ENCODE results near the gene CDC45. TPM values are rescaled to one million over a fixed set of nuclear protein-coding genes. Genes with fewer than 3 reads are reported as not detected.

Gene CDC45
- total RNA-seq, 1 donor from 2014 or later: 3.7 TPM

DNA sequence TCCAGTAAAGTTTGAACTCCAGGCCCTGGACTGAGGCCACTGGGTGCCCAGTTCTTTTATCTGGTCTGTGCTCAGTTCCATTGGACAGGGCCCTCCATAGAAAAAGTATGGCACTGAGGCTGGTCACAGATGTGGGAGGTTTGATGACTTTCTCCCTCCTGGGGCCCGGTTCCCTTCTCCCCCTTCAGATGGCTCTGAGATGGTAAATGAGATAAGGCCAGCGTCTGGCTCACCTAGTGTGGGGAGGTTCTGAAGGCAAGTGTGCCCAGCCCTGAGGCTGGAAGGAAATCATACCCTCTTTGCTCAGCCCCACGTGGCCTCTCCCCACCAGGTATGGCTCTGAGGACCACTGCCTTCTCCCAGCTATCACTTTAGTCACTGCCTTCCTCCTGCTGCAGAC, 45.9 kb downstream of the CDC45 start:
- Mint-ChIP-seq H3K9me3 (ENCODE audit: unreplicated experiment) (no peaks in the 10 kb centered on the region), H3K27me3 (ENCODE audit: unreplicated experiment) (peaks cover 11% of the 10 kb centered on the region), H3K4me3 (ENCODE audit: unreplicated experiment) (no peak overlapping the region), H3K4me1 (ENCODE audit: unreplicated experiment) (peaks cover 12% of the 10 kb centered on the region), H3K36me3 (ENCODE audit: unreplicated experiment) (no peaks in the 10 kb centered on the region), H3K27ac (ENCODE audit: unreplicated experiment) (no peak overlapping the region)
- no peak for TF ChIP-seq CTCF (IDR thresholded peaks at IDR 0.05)
- no peak for DNase-seq (ENCODE audit: extremely low spot score, unreplicated experiment)

DNA sequence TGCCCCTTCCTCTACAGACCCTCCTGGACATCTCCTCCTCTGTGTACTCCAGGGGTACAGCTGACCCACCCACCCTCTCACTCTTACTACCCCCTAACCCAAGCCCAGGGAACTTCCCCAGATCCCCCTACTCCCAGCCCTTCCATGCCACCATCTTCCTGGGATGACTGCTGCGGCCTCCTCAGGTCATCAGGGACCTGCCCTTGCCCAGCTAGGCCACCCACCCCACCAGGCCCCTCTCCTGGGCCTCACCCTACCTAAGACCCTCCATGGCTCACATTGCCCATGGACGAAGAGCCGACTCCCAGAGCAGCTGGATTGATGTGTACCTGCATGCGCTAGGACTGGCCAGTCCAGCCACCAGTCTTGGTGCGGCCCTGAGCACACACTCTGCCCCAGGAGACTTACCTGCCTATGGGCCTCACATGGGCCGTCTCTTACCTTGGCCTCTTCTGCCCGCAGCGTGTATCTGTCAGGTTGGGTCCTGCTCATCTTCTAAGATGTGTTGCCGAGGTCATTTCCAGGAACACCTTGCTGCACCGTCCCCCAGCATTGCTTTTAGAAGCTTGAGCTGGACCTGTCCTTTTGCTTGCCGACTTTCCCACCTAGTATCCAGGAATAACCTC, 46.5 kb downstream of the CDC45 start:
- Mint-ChIP-seq H3K9me3 (ENCODE audit: unreplicated experiment) (no peaks in the 10 kb centered on the region), H3K36me3 (ENCODE audit: unreplicated experiment) (no peaks in the 10 kb centered on the region), H3K4me3 (ENCODE audit: unreplicated experiment) (no peak overlapping the region), H3K27me3 (ENCODE audit: unreplicated experiment) (peaks cover 11% of the 10 kb centered on the region), H3K27ac (ENCODE audit: unreplicated experiment) (no peak overlapping the region), H3K4me1 (ENCODE audit: unreplicated experiment) (peaks cover 12% of the 10 kb centered on the region)
- no peak for TF ChIP-seq CTCF (IDR thresholded peaks at IDR 0.05)
- DNase-seq (ENCODE audit: extremely low spot score, unreplicated experiment): no peak

DNA sequence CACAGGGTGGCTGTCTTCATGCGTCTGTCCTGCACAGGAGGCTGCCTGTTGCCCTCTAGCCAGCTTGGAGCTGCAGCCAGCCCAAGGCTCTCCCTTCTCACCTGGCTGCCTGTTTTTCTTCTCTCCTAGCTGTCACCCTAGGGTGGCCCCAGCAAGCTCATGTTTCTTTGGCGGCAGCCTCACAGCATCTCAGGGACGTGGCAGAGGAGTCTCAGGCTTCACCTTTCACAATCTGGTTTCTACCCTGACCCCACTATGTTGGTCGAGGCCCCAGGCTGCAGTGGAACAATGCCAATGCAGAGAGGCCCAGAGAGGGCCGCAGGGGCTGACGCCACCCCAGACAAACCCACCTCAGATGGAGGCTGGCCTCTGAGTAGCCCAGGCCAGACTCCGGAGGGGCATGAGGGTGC, 47.0 kb downstream of the CDC45 start:
- Mint-ChIP-seq H3K27ac (ENCODE audit: unreplicated experiment) (no peak overlapping the region), H3K4me3 (ENCODE audit: unreplicated experiment) (no peak overlapping the region), H3K9me3 (ENCODE audit: unreplicated experiment) (no peaks in the 10 kb centered on the region), H3K36me3 (ENCODE audit: unreplicated experiment) (no peaks in the 10 kb centered on the region), H3K4me1 (ENCODE audit: unreplicated experiment) (peaks cover 12% of the 10 kb centered on the region), H3K27me3 (ENCODE audit: unreplicated experiment) (peaks cover 11% of the 10 kb centered on the region)
- no peak for DNase-seq (ENCODE audit: extremely low spot score, unreplicated experiment)
- TF ChIP-seq CTCF (IDR thresholded peaks at IDR 0.05): no peak

DNA sequence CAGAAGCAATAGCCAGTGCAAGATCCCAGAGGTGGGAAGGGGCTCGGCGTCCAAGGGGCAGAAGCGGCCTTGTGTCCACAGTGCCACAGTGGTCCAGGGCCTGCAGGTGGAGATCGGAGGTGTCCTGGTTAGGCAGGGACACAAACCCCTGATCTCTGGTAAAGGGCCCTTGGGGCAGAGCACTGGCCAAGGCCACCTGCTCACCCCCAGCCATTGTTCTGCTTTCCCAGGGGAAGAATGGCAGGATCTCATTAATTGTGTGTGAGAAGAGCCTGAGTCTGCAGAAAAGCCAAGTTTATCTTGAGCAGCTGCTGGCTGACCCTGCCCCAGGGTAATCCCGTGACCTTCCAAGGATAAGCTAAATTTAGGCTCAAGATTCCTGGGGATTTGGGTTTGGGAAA, 47.6 kb downstream of the CDC45 start:
- H3K4me3 Mint-ChIP-seq (ENCODE audit: unreplicated experiment): no peak overlapping the region
- H3K9me3 Mint-ChIP-seq (ENCODE audit: unreplicated experiment): no peaks in the 10 kb centered on the region
- TF ChIP-seq CTCF (IDR thresholded peaks at IDR 0.05): no peak
- no peaks in the 10 kb centered on the region for H3K36me3 Mint-ChIP-seq (ENCODE audit: unreplicated experiment)
- no peak overlapping the region for H3K27ac Mint-ChIP-seq (ENCODE audit: unreplicated experiment)
- no peak for DNase-seq (ENCODE audit: extremely low spot score, unreplicated experiment)
- H3K4me1 Mint-ChIP-seq (ENCODE audit: unreplicated experiment): peaks cover 12% of the 10 kb centered on the region
- peaks cover 11% of the 10 kb centered on the region for H3K27me3 Mint-ChIP-seq (ENCODE audit: unreplicated experiment)

GRCh38 chr22:19527861-19528417, 48.2 kb downstream of the CDC45 start:
- no peak for DNase-seq (ENCODE audit: extremely low spot score, unreplicated experiment)
- Mint-ChIP-seq H3K9me3 (ENCODE audit: unreplicated experiment) (no peaks in the 10 kb centered on the region), H3K4me3 (ENCODE audit: unreplicated experiment) (no peak overlapping the region), H3K27me3 (ENCODE audit: unreplicated experiment) (peaks cover 9% of the 10 kb centered on the region), H3K36me3 (ENCODE audit: unreplicated experiment) (no peaks in the 10 kb centered on the region), H3K4me1 (ENCODE audit: unreplicated experiment) (peaks cover 12% of the 10 kb centered on the region), H3K27ac (ENCODE audit: unreplicated experiment) (no peak overlapping the region)
- no peak for TF ChIP-seq CTCF (IDR thresholded peaks at IDR 0.05)

All from osteocyte (in vitro differentiated cells).